GM23248 (cell line): Measurements from ENCODE around the gene PTPRN2. TPM values are rescaled to one million over a fixed set of nuclear protein-coding genes. Genes with fewer than 3 reads are reported as not detected.

Experiments
- DNase-seq: peaks from one replicate; pipeline ENCODE4 v3.0.0-alpha.2; 2015
- H2AFZ ChIP-seq: fragments of 200-600 bp; sonication (generic); 2 replicates; pipeline ENCODE4 v1.6.1; 2016; ENCODE audit warnings: antibody characterized with exemption
- H3F3A ChIP-seq: fragments of 200-600 bp; sonication (generic); 2 replicates; pipeline ENCODE4 v1.6.1; 2016; ENCODE audit warnings: mild to moderate bottlenecking, antibody characterized with exemption, mixed run types; ENCODE audit not compliant: insufficient read depth
- H3K27ac ChIP-seq: fragments of 200-600 bp; sonication (generic); 2 replicates; pipeline ENCODE4 v1.5.1; 2016; ENCODE audit warnings: mild to moderate bottlenecking
- H3K27me3 ChIP-seq: fragments of 200-600 bp; sonication (generic); replicated peaks from 2 replicates; pipeline ENCODE4 v1.6.1; 2016; ENCODE audit warnings: mild to moderate bottlenecking; ENCODE audit not compliant: insufficient read depth
- H3K36me3 ChIP-seq: fragments of 200-600 bp; sonication (generic); 2 replicates; pipeline ENCODE4 v1.6.1; 2016; ENCODE audit warnings: low read depth, mild to moderate bottlenecking
- H3K4me1 ChIP-seq: fragments of 200-600 bp; sonication (generic); 2 replicates; pipeline ENCODE4 v1.6.1; 2016; ENCODE audit warnings: mild to moderate bottlenecking; ENCODE audit not compliant: insufficient read depth
- H3K4me2 ChIP-seq: fragments of 200-600 bp; sonication (generic); one replicate; pipeline ENCODE4 v1.6.1; 2016; ENCODE audit warnings: mild to moderate bottlenecking; ENCODE audit not compliant: unreplicated experiment
- H3K4me3 ChIP-seq: fragments of 200-600 bp; sonication (generic); 2 replicates; pipeline ENCODE4 v1.5.1; 2016; ENCODE audit warnings: mild to moderate bottlenecking
- H3K79me2 ChIP-seq: fragments of 200-600 bp; sonication (generic); 2 replicates; pipeline ENCODE4 v1.6.1; 2016; ENCODE audit warnings: mild to moderate bottlenecking; ENCODE audit not compliant: insufficient read depth
- H3K9ac ChIP-seq: fragments of 200-600 bp; sonication (generic); 2 replicates; pipeline ENCODE4 v1.6.1; 2016; ENCODE audit warnings: mild to moderate bottlenecking
- H3K9me2 ChIP-seq: fragments of 200-600 bp; sonication (generic); 2 replicates; pipeline ENCODE4 v1.6.1; 2016; ENCODE audit warnings: mixed run types, mild to moderate bottlenecking, moderate library complexity; ENCODE audit not compliant: insufficient read depth
- H3K9me3 ChIP-seq: fragments of 200-600 bp; sonication (generic); one replicate; pipeline ENCODE4 v1.6.1; 2017; ENCODE audit warnings: low read depth
- H4K20me1 ChIP-seq: fragments of 200-600 bp; sonication (generic); 2 replicates; pipeline ENCODE4 v1.6.0; 2016; ENCODE audit not compliant: insufficient read depth
- EZH2 ChIP-seq: fragments of 200-600 bp; sonication (generic); IDR thresholded peaks from 2 replicates; pipeline ENCODE4 v1.6.1; 2018; ENCODE audit warnings: antibody characterized with exemption, mild to moderate bottlenecking; ENCODE audit not compliant: insufficient read depth, poor library complexity, severe bottlenecking
- EZH2phosphoT487 ChIP-seq: fragments of 200-600 bp; sonication (generic); IDR thresholded peaks from 2 replicates; pipeline ENCODE4 v1.6.1; 2018; ENCODE audit warnings: antibody characterized with exemption, moderate library complexity, mild to moderate bottlenecking, low read depth; ENCODE audit not compliant: insufficient read depth
- WGBS, 2 experiments: methylation state at CpG; one replicate each; pipeline ENCODE4 v1.1.6; 2015 to 2017; ENCODE audit warnings: low lambda C conversion rate in 2 of 2, low coverage in 1 of 2; ENCODE audit errors: missing lambda C conversion rate in 2 of 2; 5-methylcytosine and 5-hydroxymethylcytosine counted together
- in situ Hi-C: fragments of 300-500 bp; cut with MboI; formaldehyde crosslinking; loops from 2 replicates; pipeline ENCODE4 v1.15.0; 2020
- polyA plus RNA-seq: library from polyadenylated mRNA; unstranded; fragments of >200 nt; fragmentation: Nextera tagmentation; extraction: Ambion mirVana; gene quantifications from 2 replicates; pipeline ENCODE4 v1.2.1, GENCODE V29; 2016
- total RNA-seq: library from RNA; depleted of rRNA; stranded (reverse); fragments of >200 nt; shearing (Covaris generic); gene quantifications from 2 replicates; pipeline ENCODE4 v1.2.3, GENCODE V29; 2014

The PTPRN2 gene
- total and polyA plus RNA-seq, 2 experiments from 2014 or later, result 0.13 TPM; not detected in 1

GRCh38 chr7:158246960-158247673, 340.5 kb downstream of the PTPRN2 start:
- no peak overlapping the region for H3K4me2 ChIP-seq
- H3K27ac ChIP-seq, result no peak overlapping the region
- DNase-seq, result no peak
- H2AFZ ChIP-seq, result no peak overlapping the region
- H3K79me2 ChIP-seq, result no peaks in the 10 kb centered on the region
- no peaks in the 10 kb centered on the region for H3K9me2 ChIP-seq
- no peaks in the 10 kb centered on the region for H3K27me3 ChIP-seq
- in situ Hi-C loops, result no loop called here
- no peaks in the 10 kb centered on the region for H3F3A ChIP-seq
- H3K4me1 ChIP-seq, result no peaks in the 10 kb centered on the region
- H4K20me1 ChIP-seq, result no peaks in the 10 kb centered on the region
- H3K9me3 ChIP-seq, result no peaks in the 10 kb centered on the region
- H3K9ac ChIP-seq, result no peak overlapping the region
- H3K4me3 ChIP-seq, result no peak overlapping the region
- TF ChIP-seq EZH2phosphoT487, result no peak
- no peak for TF ChIP-seq EZH2
- WGBS, 2 experiments, result 41 to 42% methylated on average over 23 to 28 of the region's 28 CpGs
- H3K36me3 ChIP-seq, result no peaks in the 10 kb centered on the region

GRCh38 chr7:158246272-158246959, 341.2 kb downstream of the PTPRN2 start:
- no peak overlapping the region for H3K4me3 ChIP-seq
- no peaks in the 10 kb centered on the region for H4K20me1 ChIP-seq
- no peaks in the 10 kb centered on the region for H3K4me1 ChIP-seq
- WGBS, 2 experiments, result 53 to 54% methylated on average over 24 of the region's 24 CpGs
- H3K4me2 ChIP-seq, result no peak overlapping the region
- H3F3A ChIP-seq, result no peaks in the 10 kb centered on the region
- H3K9ac ChIP-seq, result no peak overlapping the region
- H3K9me2 ChIP-seq, result no peaks in the 10 kb centered on the region
- no peak overlapping the region for H3K27ac ChIP-seq
- no peaks in the 10 kb centered on the region for H3K79me2 ChIP-seq
- H3K36me3 ChIP-seq, result no peaks in the 10 kb centered on the region
- no peak for DNase-seq
- in situ Hi-C loops, result no loop called here
- H3K27me3 ChIP-seq, result no peaks in the 10 kb centered on the region
- TF ChIP-seq EZH2phosphoT487, result no peak
- no peak for TF ChIP-seq EZH2
- H2AFZ ChIP-seq, result no peak overlapping the region
- no peaks in the 10 kb centered on the region for H3K9me3 ChIP-seq

GRCh38 chr7:158245724-158246041, 341.9 kb downstream of the PTPRN2 start:
- no peaks in the 10 kb centered on the region for H3K9me3 ChIP-seq
- no peak overlapping the region for H3K9ac ChIP-seq
- no peaks in the 10 kb centered on the region for H3F3A ChIP-seq
- no peak overlapping the region for H2AFZ ChIP-seq
- no peak overlapping the region for H3K4me3 ChIP-seq
- H3K79me2 ChIP-seq, result no peaks in the 10 kb centered on the region
- no peaks in the 10 kb centered on the region for H3K36me3 ChIP-seq
- TF ChIP-seq EZH2phosphoT487 (no peak), EZH2 (no peak)
- no peak overlapping the region for H3K27ac ChIP-seq
- no peaks in the 10 kb centered on the region for H3K27me3 ChIP-seq
- H3K4me1 ChIP-seq, result no peaks in the 10 kb centered on the region
- H3K4me2 ChIP-seq, result no peak overlapping the region
- WGBS, 2 experiments, result 46 to 64% methylated on average over 12 of the region's 12 CpGs
- in situ Hi-C loops, result no loop called here
- H3K9me2 ChIP-seq, result no peaks in the 10 kb centered on the region
- no peaks in the 10 kb centered on the region for H4K20me1 ChIP-seq
- DNase-seq, result no peak

GRCh38 chr7:158244873-158245723, 342.5 kb downstream of the PTPRN2 start:
- Histone ChIP-seq H3K36me3 (no peaks in the 10 kb centered on the region), H3F3A (no peaks in the 10 kb centered on the region), H2AFZ (no peak overlapping the region), H3K4me1 (no peaks in the 10 kb centered on the region), H3K4me3 (no peak overlapping the region), H3K9ac (no peak overlapping the region), H3K27ac (no peak overlapping the region), H4K20me1 (no peaks in the 10 kb centered on the region), H3K27me3 (no peaks in the 10 kb centered on the region), H3K79me2 (no peaks in the 10 kb centered on the region), H3K9me2 (no peaks in the 10 kb centered on the region), H3K4me2 (no peak overlapping the region), H3K9me3 (no peaks in the 10 kb centered on the region)
- no peak for TF ChIP-seq EZH2phosphoT487
- no peak for TF ChIP-seq EZH2
- WGBS, 2 experiments, result 63 to 71% methylated on average over 36 to 40 of the region's 40 CpGs
- no peak for DNase-seq
- in situ Hi-C loops, result no loop called here
